HG02840 (cell line): ENCODE data around the gene TENT4B.

Experiments
- ATAC-seq: cut with Tn5 transposase; IDR thresholded peaks from one replicate; pipeline ENCODE4 v1.9.1; 2021; ENCODE audit warnings: mild to moderate bottlenecking, moderate library complexity, moderate number of reproducible peaks; ENCODE audit not compliant: unreplicated experiment, low FRiP score

Gene TENT4B

GRCh38 chr16:50267651-50268050 is 114.5 kb downstream of the TENT4B start:
- no peak for ATAC-seq

GRCh38 chr16:50268352-50268751 is 115.2 kb downstream of the TENT4B start:
- no peak for ATAC-seq

GRCh38 chr16:50269061-50269705 is 116.1 kb downstream of the TENT4B start:
- no peak for ATAC-seq

GRCh38 chr16:50269769-50270509 is 116.8 kb downstream of the TENT4B start:
- ATAC-seq = no peak

GRCh38 chr16:50270510-50271147 is 117.5 kb downstream of the TENT4B start:
- ATAC-seq = no peak

- no peak for ATAC-seq
Observed at GRCh38 chr16:50271148-50272041, 118.3 kb downstream of the TENT4B start.

- ATAC-seq = no peak
Observed at GRCh38 chr16:50272111-50272571, 119.0 kb downstream of the TENT4B start.

- no peak for ATAC-seq
Observed at GRCh38 chr16:50272687-50273381, 119.7 kb downstream of the TENT4B start.

GRCh38 chr16:50273382-50273690 is 120.2 kb downstream of the TENT4B start:
- ATAC-seq = no peak

- peak; percentile 45 for ATAC-seq
Observed at GRCh38 chr16:50273888-50274325, 120.8 kb downstream of the TENT4B start.

GRCh38 chr16:50274326-50275097 is 121.4 kb downstream of the TENT4B start:
- ATAC-seq = peak; percentile 18

GRCh38 chr16:50275098-50275415 is 122.0 kb downstream of the TENT4B start:
- no peak for ATAC-seq

GRCh38 chr16:50275428-50276325 is 122.6 kb downstream of the TENT4B start:
- no peak for ATAC-seq

- ATAC-seq = no peak
Observed at GRCh38 chr16:50276326-50276640, 123.2 kb downstream of the TENT4B start.

- no peak for ATAC-seq
Observed at GRCh38 chr16:50276801-50277555, 123.9 kb downstream of the TENT4B start.

- ATAC-seq = no peak
Observed at GRCh38 chr16:50278251-50278650, 125.1 kb downstream of the TENT4B start.

- ATAC-seq = no peak
Observed at GRCh38 chr16:50279504-50279865, 126.4 kb downstream of the TENT4B start.

- ATAC-seq = no peak
Observed at GRCh38 chr16:50280932-50281331, 127.8 kb downstream of the TENT4B start.
